ENCODE results near the gene RNF25. TPM values are rescaled to one million over a fixed set of nuclear protein-coding genes. Genes with fewer than 3 reads are reported as not detected.

Gene RNF25
- total RNA-seq, 2 donors from 2014 or later, result 13.9 to 18.2 TPM

DNA sequence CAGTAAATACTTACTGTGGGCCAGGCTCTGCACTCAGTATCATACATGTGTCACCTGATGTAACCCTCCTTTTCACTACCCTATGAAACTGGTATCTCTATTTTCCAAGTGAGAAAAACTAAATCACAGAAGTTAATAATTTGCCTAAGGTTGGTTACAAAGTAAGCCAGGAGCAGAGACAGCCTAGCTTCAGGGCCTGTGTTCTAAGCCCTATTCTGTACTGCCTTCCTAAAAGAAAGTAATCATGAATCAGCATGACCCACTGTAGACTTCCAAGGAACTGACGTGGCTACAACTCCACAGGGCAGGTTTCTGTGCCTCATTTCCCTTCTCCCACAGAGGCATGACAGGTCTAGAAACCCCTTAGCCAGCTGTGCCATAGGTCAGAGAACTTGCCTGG is 26.7 kb downstream of the RNF25 start:
- no peak for DNase-seq (ENCODE audit: low spot score)
- H3K9me3 ChIP-seq, result no peaks in the 10 kb centered on the region
- H3K4me3 ChIP-seq, result no peak overlapping the region
- no peaks in the 10 kb centered on the region for H3K4me1 ChIP-seq
- TF ChIP-seq, protein P1, sequence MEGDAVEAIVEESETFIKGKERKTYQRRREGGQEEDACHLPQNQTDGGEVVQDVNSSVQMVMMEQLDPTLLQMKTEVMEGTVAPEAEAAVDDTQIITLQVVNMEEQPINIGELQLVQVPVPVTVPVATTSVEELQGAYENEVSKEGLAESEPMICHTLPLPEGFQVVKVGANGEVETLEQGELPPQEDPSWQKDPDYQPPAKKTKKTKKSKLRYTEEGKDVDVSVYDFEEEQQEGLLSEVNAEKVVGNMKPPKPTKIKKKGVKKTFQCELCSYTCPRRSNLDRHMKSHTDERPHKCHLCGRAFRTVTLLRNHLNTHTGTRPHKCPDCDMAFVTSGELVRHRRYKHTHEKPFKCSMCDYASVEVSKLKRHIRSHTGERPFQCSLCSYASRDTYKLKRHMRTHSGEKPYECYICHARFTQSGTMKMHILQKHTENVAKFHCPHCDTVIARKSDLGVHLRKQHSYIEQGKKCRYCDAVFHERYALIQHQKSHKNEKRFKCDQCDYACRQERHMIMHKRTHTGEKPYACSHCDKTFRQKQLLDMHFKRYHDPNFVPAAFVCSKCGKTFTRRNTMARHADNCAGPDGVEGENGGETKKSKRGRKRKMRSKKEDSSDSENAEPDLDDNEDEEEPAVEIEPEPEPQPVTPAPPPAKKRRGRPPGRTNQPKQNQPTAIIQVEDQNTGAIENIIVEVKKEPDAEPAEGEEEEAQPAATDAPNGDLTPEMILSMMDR (IDR thresholded peaks at IDR 0.05), result no peak
- H3K27ac ChIP-seq, result no peak overlapping the region
- peaks cover 82% of the 10 kb centered on the region for H3K36me3 ChIP-seq
- H3K27me3 ChIP-seq, result no peaks in the 10 kb centered on the region

GRCh38 chr2:218644721-218645120 is 27.1 kb downstream of the RNF25 start:
- DNase-seq (ENCODE audit: low spot score), result no peak
- Histone ChIP-seq H3K36me3 (peaks cover 82% of the 10 kb centered on the region), H3K4me1 (no peaks in the 10 kb centered on the region), H3K9me3 (no peaks in the 10 kb centered on the region), H3K27me3 (no peaks in the 10 kb centered on the region), H3K4me3 (no peak overlapping the region), H3K27ac (no peak overlapping the region)
- TF ChIP-seq, protein P1 (IDR thresholded peaks at IDR 0.05), result no peak

GRCh38 chr2:218643751-218644310 is 28.0 kb downstream of the RNF25 start:
- Histone ChIP-seq H3K36me3 (peaks cover 82% of the 10 kb centered on the region), H3K27me3 (no peaks in the 10 kb centered on the region), H3K4me1 (no peaks in the 10 kb centered on the region), H3K27ac (no peak overlapping the region), H3K9me3 (no peaks in the 10 kb centered on the region), H3K4me3 (no peak overlapping the region)
- DNase-seq (ENCODE audit: low spot score), result no peak
- TF ChIP-seq, protein P1 (IDR thresholded peaks at IDR 0.05), result no peak

- Histone ChIP-seq H3K4me1 (no peaks in the 10 kb centered on the region), H3K27me3 (no peaks in the 10 kb centered on the region), H3K36me3 (peaks cover 82% of the 10 kb centered on the region), H3K27ac (no peak overlapping the region), H3K4me3 (no peak overlapping the region), H3K9me3 (no peaks in the 10 kb centered on the region)
- DNase-seq (ENCODE audit: low spot score), result no peak
- TF ChIP-seq, protein P1 (IDR thresholded peaks at IDR 0.05), result no peak
Measured at GRCh38 chr2:218642786-218643185, 29.0 kb downstream of the RNF25 start.

DNA sequence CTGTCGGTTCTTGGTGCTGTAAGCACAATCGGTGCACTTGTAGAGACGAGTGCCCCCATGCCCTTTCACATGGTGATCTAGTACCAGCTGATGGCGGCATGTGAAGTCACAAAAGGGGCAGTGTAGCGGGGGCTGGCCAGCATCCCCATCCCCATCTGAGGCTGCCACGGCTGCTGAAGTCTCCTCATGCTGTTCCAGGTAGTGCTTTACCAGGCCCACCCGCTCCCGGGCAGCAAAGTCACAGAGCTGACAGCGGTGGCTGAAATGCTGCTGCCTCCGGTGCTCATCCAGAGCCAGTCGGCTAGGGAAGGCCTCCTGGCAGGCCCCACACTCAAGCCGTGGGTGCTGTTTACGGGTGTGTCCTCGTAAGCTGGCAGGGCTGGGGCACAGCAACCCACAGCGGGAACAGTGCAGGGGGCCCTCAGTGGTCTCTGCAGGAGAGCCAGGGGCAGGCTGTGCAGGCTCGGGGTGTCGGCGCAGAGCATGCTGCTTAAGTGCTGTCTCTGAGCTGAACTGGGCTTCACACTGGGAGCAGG is 29.6 kb downstream of the RNF25 start:
- Histone ChIP-seq H3K27me3 (no peaks in the 10 kb centered on the region), H3K36me3 (peaks cover 83% of the 10 kb centered on the region), H3K4me3 (no peak overlapping the region), H3K4me1 (no peaks in the 10 kb centered on the region), H3K9me3 (no peaks in the 10 kb centered on the region), H3K27ac (no peak overlapping the region)
- DNase-seq (ENCODE audit: low spot score), result no peak
- TF ChIP-seq, protein P1 (IDR thresholded peaks at IDR 0.05), result no peak

DNA sequence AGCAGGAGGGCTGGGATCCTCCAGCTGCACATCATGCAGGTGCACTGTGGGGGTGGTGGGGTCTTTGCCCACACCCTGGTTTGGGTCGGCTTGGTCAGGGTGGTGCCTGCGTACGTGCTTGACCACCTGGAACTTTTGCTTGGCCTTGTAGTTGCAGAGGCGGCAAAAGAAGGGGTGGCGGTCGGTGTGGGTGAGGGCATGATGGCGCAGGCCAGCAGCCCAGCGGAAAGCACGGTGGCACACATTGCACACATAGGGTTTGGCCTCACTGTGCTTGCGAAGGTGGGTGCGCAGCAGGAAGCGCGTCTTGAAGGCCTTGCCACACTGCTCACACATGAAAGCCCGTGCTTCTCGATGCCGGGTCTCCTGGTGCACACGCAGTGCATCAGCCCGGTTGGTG is 33.4 kb downstream of the RNF25 start:
- Histone ChIP-seq H3K4me1 (no peaks in the 10 kb centered on the region), H3K36me3 (peaks cover 87% of the 10 kb centered on the region), H3K4me3 (no peak overlapping the region), H3K9me3 (no peaks in the 10 kb centered on the region), H3K27me3 (no peaks in the 10 kb centered on the region), H3K27ac (no peak overlapping the region)
- TF ChIP-seq, protein P1 (IDR thresholded peaks at IDR 0.05), result no peak
- no peak for DNase-seq (ENCODE audit: low spot score)
